ENCODE measurements around the gene BNIP2.
"Not testable (repeated sequence)": the region's sequence is repeated elsewhere in the genome, so short reads cannot be mapped to it uniquely, and the experiment has no call there.

The BNIP2 gene

DNA sequence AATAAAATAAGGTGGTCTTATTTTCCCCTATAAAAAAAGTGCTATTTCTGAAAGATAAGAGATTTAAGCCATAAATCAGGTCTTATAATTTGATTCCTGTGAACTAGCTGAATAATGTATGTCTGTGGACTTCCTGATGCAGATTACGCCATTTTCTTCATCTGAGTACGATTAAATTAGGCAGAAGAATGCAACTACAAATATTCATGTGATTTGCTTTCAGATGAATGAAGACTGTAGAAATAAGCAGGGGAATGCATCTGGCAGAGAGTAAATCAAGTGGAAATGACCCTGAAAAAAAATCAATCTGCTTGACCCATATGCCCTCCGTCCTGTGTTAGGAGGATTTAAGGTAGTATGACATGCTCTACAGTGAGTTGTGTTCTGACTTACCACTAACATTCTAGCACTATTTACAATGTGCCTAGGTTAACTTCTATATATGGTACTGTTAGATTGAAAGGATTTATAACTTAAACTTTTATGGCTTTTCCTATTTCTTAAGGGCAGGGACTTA is 14.7 kb downstream of the BNIP2 start:
- no peak for DNase-seq
- Mint-ChIP-seq H3K27ac (no peak overlapping the region), H3K9me3 (no peaks in the 10 kb centered on the region), H3K36me3 (ENCODE audit: low read depth) (peaks cover 60% of the 10 kb centered on the region), H3K4me1 (peaks cover 6% of the 10 kb centered on the region), H3K4me3 (no peak overlapping the region), H3K27me3 (no peaks in the 10 kb centered on the region)
- no peak for ATAC-seq

DNA sequence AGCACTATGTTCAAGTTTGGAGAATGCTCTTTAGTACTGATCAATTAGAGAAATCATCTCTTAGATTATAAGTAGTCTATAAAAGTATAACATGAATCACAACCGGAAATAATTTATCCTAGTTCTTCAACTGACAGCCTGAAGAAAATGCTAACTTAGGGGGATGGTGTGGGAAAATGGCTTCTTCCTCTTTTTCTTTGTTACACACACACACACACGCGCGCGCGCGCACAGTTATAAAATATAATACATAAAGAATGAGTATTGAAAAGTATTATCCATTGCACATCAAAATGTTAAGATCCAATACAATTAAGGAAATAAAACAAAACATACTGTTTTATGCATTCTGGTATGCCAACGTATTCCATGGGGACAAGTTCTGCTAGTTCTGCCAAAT is 20.6 kb downstream of the BNIP2 start:
- ATAC-seq (no peak), DNase-seq (no peak)
- H3K36me3 Mint-ChIP-seq (ENCODE audit: low read depth), result peaks cover 41% of the 10 kb centered on the region
- no peak overlapping the region for H3K27ac Mint-ChIP-seq
- no peak overlapping the region for H3K4me3 Mint-ChIP-seq
- no peaks in the 10 kb centered on the region for H3K9me3 Mint-ChIP-seq
- H3K27me3 Mint-ChIP-seq, result no peaks in the 10 kb centered on the region
- no peaks in the 10 kb centered on the region for H3K4me1 Mint-ChIP-seq

DNA sequence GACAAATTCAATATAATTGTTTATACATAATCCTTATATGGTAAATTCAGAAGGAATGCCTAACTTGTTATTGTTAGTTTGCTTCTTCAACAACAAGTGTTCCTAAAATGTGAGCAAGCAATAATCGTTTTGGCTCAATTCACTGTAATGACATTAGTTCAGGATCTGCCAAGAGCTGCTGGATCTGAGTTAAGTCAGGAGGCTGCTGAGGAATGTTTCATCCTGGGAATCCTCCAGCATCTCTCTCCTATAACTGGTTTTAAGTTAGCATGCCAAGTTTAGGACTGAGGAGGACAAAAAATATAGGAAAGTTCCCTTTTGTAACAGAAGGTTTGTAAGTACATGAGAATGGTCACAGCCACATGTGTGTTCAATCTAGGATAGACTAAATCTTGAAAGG is 26.9 kb downstream of the BNIP2 start:
- Mint-ChIP-seq H3K27ac (no peak overlapping the region), H3K27me3 (no peaks in the 10 kb centered on the region), H3K4me3 (no peak overlapping the region), H3K36me3 (ENCODE audit: low read depth) (peaks cover 32% of the 10 kb centered on the region), H3K9me3 (no peaks in the 10 kb centered on the region), H3K4me1 (peaks cover 7% of the 10 kb centered on the region)
- DNase-seq (no peak), ATAC-seq (no peak)

DNA sequence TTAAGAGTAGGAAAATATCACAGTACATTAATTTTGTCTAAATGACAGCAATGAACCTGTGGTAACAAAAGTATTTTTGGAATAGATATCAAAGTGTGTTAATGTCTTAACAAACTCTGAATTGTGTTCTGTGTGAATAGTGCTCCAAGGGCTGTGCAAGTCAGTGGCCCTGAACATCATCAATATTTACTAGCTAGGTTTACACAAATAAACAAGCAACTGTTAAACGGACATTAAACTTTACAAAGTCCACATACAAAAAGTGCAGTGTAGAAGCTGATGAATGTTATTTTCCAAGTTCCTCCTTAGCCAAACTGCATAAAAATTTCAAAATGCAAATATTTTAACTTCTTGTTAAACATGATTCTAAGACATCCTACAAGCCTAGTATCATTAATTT is 29.8 kb downstream of the BNIP2 start:
- no peaks in the 10 kb centered on the region for H3K9me3 Mint-ChIP-seq

DNA sequence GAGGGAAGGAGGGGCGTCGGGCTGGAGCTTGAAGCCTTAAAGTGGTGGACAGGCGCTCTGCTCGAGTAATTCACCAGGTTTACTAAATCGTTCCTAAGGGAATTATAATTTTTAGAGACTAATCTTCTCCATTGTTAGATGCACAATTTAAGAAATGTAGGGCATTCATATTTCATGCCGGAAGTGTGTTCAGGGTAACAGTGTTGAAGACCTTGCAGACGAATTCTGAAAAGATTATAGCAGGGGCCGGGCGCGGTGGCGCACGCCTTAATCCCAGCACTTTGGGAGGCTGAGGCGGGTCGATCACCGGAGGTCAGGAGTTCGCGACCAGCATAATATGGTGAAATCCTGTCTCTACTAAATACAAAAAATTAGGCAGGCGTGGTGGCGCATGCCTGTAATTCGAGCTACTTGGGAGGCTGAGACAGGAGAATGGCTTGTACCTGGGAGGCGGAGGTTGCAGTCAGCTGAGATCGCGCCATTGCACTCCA is 31.4 kb downstream of the BNIP2 start:
- DNase-seq (no peak), ATAC-seq (no peak)
- peaks cover 22% of the 10 kb centered on the region for H3K36me3 Mint-ChIP-seq (ENCODE audit: low read depth)
- no peaks in the 10 kb centered on the region for H3K9me3 Mint-ChIP-seq
- H3K27ac Mint-ChIP-seq, result peak overlapping the region; percentile 79
- no peaks in the 10 kb centered on the region for H3K27me3 Mint-ChIP-seq
- no peak overlapping the region for H3K4me3 Mint-ChIP-seq
- H3K4me1 Mint-ChIP-seq, result peaks cover 10% of the 10 kb centered on the region

More for the DNA sequence above, 29.8 kb downstream of the BNIP2 start:
- H3K27me3 Mint-ChIP-seq, result no peaks in the 10 kb centered on the region
- H3K36me3 Mint-ChIP-seq (ENCODE audit: low read depth), result peaks cover 30% of the 10 kb centered on the region
- ATAC-seq, result no peak
- no peak overlapping the region for H3K27ac Mint-ChIP-seq
- peaks cover 7% of the 10 kb centered on the region for H3K4me1 Mint-ChIP-seq
- DNase-seq, result no peak
- H3K4me3 Mint-ChIP-seq, result no peak overlapping the region

DNA sequence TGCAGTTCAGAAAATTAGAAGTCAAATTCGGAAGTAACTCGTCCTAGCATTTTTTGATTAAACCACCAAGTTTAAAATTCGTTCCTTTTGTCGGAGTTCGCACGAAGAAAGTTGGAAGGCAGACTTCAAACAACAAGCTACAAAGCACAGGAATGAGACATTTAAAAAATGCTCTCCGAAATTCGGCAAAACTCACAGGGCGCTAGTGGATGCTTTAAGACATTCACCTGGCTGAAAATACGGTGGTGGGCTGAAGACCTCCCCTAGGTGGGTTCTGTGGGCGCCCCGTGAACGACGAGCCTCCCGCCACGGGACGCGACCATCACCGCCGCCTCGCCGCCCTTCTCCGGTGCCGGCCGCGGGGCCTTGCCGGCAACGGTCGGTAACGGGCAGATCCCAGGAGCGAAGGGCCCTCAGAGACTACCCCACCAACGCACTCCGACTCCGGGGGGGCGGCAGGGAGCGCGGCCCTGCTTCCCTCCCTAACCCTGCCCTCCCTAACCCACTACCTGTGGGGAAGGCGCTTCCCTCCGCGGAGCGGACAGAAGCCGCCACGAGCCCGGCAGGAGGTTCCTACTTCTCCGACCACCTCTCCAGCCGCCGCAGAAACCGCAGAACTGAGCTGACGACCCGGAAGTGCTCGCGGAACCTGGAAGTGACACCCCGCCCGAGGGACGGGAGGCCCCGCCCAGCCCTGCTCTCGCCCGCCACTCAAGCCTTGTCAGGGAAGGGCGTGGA is 32.1 kb downstream of the BNIP2 start, which contains the start of gene GTF2A2:
TSS of gene GTF2A2 (minus strand) at position 619 of the 738 bp plus-strand sequence. CDS start 5,238 bp downstream, outside the sequence.
- Mint-ChIP-seq H3K9me3 (no peaks in the 10 kb centered on the region), H3K27ac (peak within 1 kb of the TSS; percentile 79), H3K4me3 (no peak within 1 kb of the TSS), H3K36me3 (ENCODE audit: low read depth) (peaks cover 20% of the 10 kb centered on the region), H3K27me3 (no peaks in the 10 kb centered on the region), H3K4me1 (peaks cover 13% of the 10 kb centered on the region)
- ATAC-seq (peak; percentile 100), DNase-seq (peak; percentile 96)

DNA sequence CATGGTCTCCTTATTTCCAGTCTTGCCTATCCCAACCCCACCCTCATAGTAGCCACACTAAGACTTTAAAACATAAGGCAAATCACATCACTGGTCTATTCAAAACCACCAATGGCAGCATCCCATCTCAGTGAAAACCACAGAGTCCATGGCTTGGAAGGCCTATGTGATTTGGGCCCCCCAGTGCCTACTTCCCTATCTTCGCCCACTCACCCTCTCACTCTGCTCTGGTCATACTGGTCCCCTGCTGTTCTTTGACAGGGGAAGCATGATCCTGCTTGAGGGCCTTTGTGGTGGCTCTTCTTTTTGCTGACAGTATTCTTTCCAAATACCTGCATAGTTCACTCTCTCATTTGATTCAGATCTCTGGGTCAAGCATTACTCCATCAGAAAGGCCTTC is 35.1 kb downstream of the BNIP2 start:
- DNase-seq (no peak), ATAC-seq (no peak)
- peaks cover 22% of the 10 kb centered on the region for H3K36me3 Mint-ChIP-seq (ENCODE audit: low read depth)
- peaks cover 13% of the 10 kb centered on the region for H3K4me1 Mint-ChIP-seq
- H3K4me3 Mint-ChIP-seq, result no peak overlapping the region
- no peak overlapping the region for H3K27ac Mint-ChIP-seq
- H3K27me3 Mint-ChIP-seq, result no peaks in the 10 kb centered on the region
- H3K9me3 Mint-ChIP-seq, result no peaks in the 10 kb centered on the region

DNA sequence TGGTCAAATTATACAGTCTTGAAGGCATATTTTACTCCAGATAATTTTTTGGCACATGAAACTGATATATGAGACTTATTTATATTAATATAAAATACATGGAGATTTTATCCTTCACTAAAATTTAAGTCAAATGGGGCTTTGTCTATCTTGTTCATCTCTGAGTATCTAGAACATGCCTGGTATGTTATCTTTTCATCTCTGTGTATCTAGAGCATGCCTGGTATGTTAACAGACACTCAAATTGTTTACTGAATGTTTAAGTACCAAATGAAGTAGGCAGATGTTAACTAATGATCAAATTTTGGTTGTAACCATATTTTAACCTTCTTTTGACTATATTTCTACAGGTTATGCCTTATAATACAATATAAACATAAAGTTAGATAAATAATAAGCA is 39.5 kb downstream of the BNIP2 start:
- DNase-seq, result no peak
- no peak for ATAC-seq
- H3K27me3 Mint-ChIP-seq, result no peaks in the 10 kb centered on the region
- H3K36me3 Mint-ChIP-seq (ENCODE audit: low read depth), result peaks cover 33% of the 10 kb centered on the region
- H3K27ac Mint-ChIP-seq, result no peak overlapping the region
- H3K4me1 Mint-ChIP-seq, result peaks cover 13% of the 10 kb centered on the region
- H3K9me3 Mint-ChIP-seq, result no peaks in the 10 kb centered on the region
- H3K4me3 Mint-ChIP-seq, result no peak overlapping the region

DNA sequence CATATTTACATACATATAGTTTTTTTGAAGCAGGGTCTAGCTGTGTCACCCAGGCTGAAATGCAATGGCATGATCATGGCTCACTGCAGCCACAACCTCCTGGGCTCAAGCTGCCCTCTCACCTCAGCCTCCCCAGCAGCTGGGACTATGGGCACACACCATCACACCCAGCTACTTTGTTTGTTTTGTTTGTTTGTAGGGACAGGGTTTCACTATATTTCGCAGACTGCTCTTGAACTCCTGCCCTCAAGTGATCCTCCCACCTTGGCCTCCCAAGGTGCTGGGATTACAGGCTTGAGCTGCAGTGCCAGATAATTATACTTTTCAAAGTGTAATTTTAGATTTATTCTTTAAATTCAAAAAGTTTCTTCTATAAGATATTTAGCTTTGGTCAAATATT is 42.0 kb downstream of the BNIP2 start:
- H3K27ac Mint-ChIP-seq, result no peak overlapping the region
- H3K36me3 Mint-ChIP-seq (ENCODE audit: low read depth), result peaks cover 39% of the 10 kb centered on the region
- DNase-seq (no peak), ATAC-seq (no peak)
- H3K27me3 Mint-ChIP-seq, result no peaks in the 10 kb centered on the region
- H3K4me3 Mint-ChIP-seq, result no peak overlapping the region
- H3K4me1 Mint-ChIP-seq, result peaks cover 7% of the 10 kb centered on the region
- no peaks in the 10 kb centered on the region for H3K9me3 Mint-ChIP-seq

DNA sequence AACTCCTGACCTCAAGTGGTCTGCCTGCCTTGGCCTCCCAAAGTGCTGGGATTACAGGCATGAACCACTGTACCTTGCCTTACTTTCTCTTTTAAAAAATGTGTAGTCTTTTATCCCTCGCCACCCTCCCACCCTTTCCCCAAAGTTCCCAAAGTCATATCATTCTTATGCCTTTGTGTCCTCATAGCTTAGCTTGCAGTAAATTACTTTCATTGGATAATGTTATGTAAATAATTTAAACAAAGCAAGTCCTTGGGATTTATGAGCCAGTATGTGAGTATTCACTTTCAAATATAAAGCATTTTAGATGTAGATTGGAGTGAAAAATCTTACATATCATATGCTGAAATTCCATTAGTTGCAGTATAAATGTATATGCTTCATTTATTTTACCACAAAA is 42.8 kb downstream of the BNIP2 start:
- ATAC-seq (no peak), DNase-seq (no peak)
- H3K27me3 Mint-ChIP-seq, result no peaks in the 10 kb centered on the region
- peaks cover 40% of the 10 kb centered on the region for H3K36me3 Mint-ChIP-seq (ENCODE audit: low read depth)
- H3K27ac Mint-ChIP-seq, result no peak overlapping the region
- peaks cover 7% of the 10 kb centered on the region for H3K4me1 Mint-ChIP-seq
- H3K9me3 Mint-ChIP-seq, result no peaks in the 10 kb centered on the region
- H3K4me3 Mint-ChIP-seq, result no peak overlapping the region

DNA sequence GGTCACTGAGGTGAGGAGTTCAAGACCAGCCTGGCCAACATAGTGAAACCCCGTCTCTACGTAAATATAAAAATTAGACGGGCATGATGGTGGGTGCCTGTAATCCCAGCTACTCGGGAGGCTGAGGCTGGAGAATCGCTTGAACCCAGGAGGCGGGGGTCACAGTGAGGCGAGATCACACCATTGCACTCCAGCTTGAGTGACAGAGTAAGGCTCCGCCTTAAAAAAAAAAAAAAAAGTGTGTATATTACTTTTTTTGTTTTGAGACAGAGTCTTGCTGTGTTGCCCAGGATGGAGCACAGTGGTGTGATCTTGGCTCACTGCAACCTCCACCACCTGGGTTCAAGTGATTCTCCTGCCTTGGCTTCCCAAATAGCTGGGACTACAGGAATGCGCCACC is 43.3 kb downstream of the BNIP2 start:
- not testable (repeated sequence) for H3K4me1 Mint-ChIP-seq, H3K4me3 Mint-ChIP-seq, DNase-seq, H3K27me3 Mint-ChIP-seq, H3K9me3 Mint-ChIP-seq, H3K27ac Mint-ChIP-seq, ATAC-seq
- peaks cover 41% of the 10 kb centered on the region for H3K36me3 Mint-ChIP-seq (ENCODE audit: low read depth)

DNA sequence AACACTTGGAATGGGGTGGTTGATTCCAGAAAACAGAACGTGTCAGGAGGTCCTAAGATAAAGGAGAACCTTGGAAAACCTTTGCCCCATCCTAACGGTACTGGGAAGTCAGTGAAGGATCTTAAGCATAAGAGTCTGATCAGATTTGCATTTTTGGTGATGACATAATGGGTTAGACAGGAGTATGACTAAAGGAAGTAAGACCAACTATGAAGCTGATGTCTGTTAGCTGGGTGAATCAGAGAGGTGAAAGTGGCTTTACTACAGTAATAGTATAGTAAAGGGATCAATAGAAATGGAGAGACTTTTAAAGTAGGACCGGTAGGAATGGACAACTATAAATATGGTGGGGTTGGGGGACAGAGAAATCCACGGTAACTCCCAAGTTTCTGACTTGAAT is 44.4 kb downstream of the BNIP2 start:
- DNase-seq (no peak), ATAC-seq (no peak)
- Mint-ChIP-seq H3K27me3 (no peaks in the 10 kb centered on the region), H3K4me1 (peaks cover 7% of the 10 kb centered on the region), H3K4me3 (no peak overlapping the region), H3K27ac (no peak overlapping the region), H3K36me3 (ENCODE audit: low read depth) (peaks cover 36% of the 10 kb centered on the region), H3K9me3 (no peaks in the 10 kb centered on the region)

DNA sequence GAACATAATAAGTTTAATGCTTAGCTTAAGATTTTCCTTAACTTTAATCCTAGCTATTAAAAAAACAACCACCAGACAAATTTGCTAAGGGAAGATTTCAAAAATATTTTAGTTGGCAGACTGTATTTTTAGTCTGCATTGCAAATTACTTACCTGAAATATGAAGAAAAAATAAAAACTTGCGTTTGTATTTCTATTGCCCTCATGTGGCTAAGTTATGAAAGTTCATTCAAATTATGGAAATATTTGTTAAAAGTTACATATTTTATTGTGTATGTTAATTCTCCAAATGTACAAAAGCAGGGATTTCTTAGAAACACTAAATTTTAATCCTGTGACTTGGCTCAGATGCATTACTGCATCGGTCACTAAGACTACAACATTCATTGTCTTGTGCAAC is 46.8 kb downstream of the BNIP2 start:
- ATAC-seq (no peak), DNase-seq (no peak)
- no peak overlapping the region for H3K4me3 Mint-ChIP-seq
- peaks cover 46% of the 10 kb centered on the region for H3K36me3 Mint-ChIP-seq (ENCODE audit: low read depth)
- no peak overlapping the region for H3K27ac Mint-ChIP-seq
- H3K9me3 Mint-ChIP-seq, result no peaks in the 10 kb centered on the region
- H3K27me3 Mint-ChIP-seq, result no peaks in the 10 kb centered on the region
- H3K4me1 Mint-ChIP-seq, result peaks cover 14% of the 10 kb centered on the region

DNA sequence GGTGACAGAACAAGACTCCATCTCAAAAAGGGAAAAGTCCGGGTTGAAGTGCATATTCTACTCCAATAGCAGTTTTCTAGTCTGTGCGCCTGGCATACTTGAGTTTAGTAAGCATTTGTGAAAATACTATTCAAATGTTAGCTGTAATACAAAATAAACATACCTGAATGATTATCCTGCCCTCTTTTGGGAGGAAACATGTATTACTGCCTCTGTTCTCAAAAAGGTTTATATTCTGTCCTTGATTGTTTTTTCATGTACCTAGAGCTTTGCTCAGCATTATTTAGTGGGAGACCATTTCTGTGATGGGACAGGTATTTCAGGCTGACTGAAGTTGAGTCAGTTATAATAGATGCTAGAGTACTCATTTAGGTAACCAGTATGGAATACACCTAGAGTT is 51.6 kb downstream of the BNIP2 start:
- H3K36me3 Mint-ChIP-seq (ENCODE audit: low read depth), result peaks cover 49% of the 10 kb centered on the region
- H3K9me3 Mint-ChIP-seq, H3K27ac Mint-ChIP-seq, H3K4me3 Mint-ChIP-seq, H3K4me1 Mint-ChIP-seq, H3K27me3 Mint-ChIP-seq, ATAC-seq, DNase-seq: not testable (repeated sequence)

DNA sequence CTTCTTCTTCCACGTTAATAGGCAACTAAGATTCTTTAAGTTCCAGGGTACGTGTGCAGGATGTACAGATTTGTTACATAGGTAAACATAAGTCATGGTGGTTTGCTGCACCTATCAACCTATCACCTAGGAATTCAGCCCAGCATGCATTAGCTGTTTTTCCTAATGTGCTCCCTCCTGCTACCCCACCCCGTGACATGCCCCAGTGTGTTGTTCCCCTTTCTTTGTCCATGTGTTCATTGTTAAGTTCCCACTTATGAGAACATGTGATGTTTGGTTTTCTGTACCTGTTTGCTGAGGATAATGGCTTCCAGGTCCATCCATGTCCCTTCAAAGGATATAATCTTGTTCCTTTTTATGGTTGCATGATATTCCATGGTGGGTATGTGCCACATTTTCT is 52.9 kb downstream of the BNIP2 start:
- H3K9me3 Mint-ChIP-seq, result no peaks in the 10 kb centered on the region
- ATAC-seq (no peak), DNase-seq (no peak)
- H3K4me3 Mint-ChIP-seq, result no peak overlapping the region
- H3K27ac Mint-ChIP-seq, result no peak overlapping the region
- H3K36me3 Mint-ChIP-seq (ENCODE audit: low read depth), result peaks cover 39% of the 10 kb centered on the region
- peaks cover 7% of the 10 kb centered on the region for H3K4me1 Mint-ChIP-seq
- H3K27me3 Mint-ChIP-seq, result no peaks in the 10 kb centered on the region

Measured in activated naive CD8-positive, alpha-beta T cell treated with anti-CD3 and anti-CD28 coated beads, Interleukin-2, amount 50 U/mL, for 24 hours (primary cell).